ENCODE results near the gene ATP5F1E.
"Not testable (repeated sequence)": the region's sequence is repeated elsewhere in the genome, so short reads cannot be mapped to it uniquely, and the experiment has no call there.

Gene ATP5F1E

DNA sequence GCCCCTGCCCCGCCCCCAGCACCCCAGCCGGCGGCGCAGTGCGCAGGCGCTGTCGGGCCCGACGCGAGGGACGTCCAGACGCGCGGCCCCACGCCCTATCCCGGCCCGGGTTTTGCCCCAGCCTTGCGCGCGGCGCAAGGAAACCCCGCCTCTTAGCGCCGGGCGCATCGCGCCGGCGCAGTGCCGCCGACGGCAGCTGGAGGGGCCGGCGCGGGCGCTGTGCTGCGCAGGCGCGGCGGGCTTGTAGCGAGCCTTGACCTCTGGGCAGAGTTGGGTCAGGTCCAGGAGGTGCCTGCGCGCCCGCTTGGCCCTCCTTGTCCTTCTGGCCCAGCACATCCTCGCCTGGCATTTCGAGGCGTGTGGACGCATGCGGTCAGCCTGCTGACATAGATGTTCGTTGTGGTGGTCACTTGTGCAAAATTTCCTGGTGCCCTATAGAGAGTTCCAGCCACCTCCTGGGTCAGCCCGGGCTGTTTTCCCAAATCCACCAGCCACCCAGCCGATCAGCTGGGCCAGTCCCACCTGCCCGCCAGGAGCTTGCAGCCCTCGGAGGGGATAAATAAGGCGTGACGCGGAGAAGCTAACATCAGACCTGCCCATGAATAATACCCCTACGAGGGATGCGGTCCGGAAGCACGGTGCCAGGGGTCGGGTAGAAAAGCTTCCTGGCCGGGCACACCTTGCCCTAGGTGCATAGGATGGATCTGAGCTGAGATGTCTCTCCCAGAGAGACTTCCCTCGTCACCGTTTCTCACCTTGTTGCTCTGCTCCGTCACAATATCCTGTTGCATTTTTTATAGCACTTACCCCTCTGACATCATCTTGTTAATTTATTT, 10.9 kb upstream of the ATP5F1E start:
- peak; percentile 87 for DNase-seq (ENCODE audit: low read depth)

- no peak for DNase-seq (ENCODE audit: low read depth)
These were observed 10.1 kb upstream of the ATP5F1E start, which contains the start of gene PRELID3B for GRCh38 chr20:59042151-59042795. Gene PRELID3B, minus strand, starts transcription at chr20:59042786. Its CDS starts 56 bp downstream, at chr20:59042730.

GRCh38 chr20:59041487-59041886, 9.4 kb upstream of the ATP5F1E start:
- DNase-seq (ENCODE audit: low read depth), result not testable (repeated sequence)

DNA sequence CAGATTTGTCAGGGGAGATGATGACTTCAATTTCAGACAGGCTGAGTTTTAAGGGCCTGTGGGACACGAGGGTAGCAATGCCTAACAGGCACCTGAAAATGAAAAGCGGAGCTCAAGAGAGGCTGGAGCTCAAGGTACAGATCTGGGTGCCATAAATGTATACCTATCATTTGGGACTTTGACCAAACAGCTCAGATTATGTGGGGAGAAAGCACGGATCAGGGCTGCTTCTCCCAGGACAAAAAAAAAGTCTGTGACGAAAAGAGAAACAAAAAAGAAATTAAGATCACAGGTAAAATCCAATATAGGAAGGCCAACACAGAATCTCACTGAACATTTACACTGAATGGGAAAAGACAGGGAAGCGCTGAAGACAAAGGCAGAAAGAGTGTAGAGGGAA, 8.5 kb upstream of the ATP5F1E start:
- DNase-seq (ENCODE audit: low read depth), result no peak

- DNase-seq (ENCODE audit: low read depth), result no peak
These were observed 7.1 kb upstream of the ATP5F1E start for GRCh38 chr20:59039233-59039632.

DNA sequence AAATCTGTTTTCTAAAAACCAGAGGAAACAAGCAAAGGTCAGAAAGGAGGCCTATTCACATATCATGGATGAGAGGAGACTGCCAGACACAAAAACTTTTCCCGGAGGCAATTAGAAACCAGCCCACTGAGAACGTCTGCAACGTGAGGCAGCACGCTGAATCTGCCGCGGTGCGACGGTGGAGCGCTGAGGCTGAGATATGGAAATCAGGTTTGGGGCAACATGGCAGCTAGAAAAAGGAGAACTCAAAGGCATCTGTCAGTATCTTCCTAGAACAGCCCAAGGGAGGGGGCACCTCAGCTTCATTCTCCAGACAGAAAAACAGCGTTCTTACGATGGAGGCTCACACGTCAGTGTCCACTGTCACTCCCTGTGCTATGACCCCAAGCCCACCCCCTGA, 5.3 kb upstream of the ATP5F1E start:
- DNase-seq (ENCODE audit: low read depth), result no peak

GRCh38 chr20:59035381-59035780, 3.2 kb upstream of the ATP5F1E start:
- DNase-seq (ENCODE audit: low read depth), result no peak

GRCh38 chr20:59033616-59034165, 1.6 kb upstream of the ATP5F1E start:
- no peak for DNase-seq (ENCODE audit: low read depth)

DNA sequence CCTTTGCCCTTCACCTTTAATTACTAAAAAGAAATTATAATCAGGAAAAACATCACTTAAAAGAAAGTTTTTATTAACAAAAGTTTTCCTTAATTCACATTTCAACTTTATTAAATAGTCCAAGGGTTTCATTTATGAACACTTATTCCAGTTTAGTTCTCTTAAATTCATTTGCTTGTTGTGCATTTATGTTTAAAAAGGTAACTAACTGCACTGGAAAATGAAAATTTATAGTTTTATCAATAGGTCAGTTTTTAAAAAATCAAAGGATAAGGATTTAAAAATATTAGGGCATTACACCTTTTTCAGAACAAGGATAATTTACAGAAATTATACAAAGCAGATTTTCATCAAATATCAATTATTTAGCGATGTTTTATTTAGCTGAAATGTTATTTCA, 958 bp upstream of the ATP5F1E start:
- DNase-seq (ENCODE audit: low read depth), result no peak

GRCh38 chr20:59032713-59033059, 551 bp upstream of the ATP5F1E start:
- no peak for DNase-seq (ENCODE audit: low read depth)

- no peak for DNase-seq (ENCODE audit: low read depth)
These were observed 542 bp downstream of the ATP5F1E start for GRCh38 chr20:59031564-59032022.

DNA sequence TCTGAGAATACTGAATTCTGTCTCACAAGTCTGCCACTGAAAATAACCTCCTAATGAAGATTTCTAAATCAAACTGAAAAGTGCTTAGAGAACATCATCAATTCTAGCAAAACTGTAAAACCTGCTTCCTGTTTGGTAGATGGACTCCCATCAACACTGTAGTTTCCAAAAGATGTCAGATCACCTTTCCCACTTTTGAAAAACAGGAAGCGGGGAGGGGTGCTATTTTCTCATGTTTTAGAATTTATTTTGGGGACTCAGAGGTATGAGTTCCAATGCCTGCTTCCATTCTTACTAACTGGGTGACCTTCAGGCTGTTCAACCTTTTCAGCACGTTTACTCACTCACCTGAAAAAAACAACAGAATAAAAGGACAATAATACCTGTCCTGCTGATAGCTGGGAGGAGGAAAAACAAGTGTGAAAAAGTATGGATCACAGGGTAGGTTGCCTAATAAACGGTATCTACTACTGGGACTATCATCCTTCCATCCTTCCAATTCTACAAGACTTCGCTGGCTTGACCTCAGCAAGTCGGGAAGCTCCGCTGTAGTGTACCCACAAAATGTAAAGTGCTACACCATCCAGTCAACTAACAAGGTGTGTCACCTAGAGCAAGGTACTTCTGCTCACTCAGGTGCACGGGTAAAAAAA, 1.1 kb downstream of the ATP5F1E start:
- DNase-seq (ENCODE audit: low read depth), result no peak

GRCh38 chr20:59028812-59029211, 3.3 kb downstream of the ATP5F1E start:
- DNase-seq (ENCODE audit: low read depth), result no peak

DNA sequence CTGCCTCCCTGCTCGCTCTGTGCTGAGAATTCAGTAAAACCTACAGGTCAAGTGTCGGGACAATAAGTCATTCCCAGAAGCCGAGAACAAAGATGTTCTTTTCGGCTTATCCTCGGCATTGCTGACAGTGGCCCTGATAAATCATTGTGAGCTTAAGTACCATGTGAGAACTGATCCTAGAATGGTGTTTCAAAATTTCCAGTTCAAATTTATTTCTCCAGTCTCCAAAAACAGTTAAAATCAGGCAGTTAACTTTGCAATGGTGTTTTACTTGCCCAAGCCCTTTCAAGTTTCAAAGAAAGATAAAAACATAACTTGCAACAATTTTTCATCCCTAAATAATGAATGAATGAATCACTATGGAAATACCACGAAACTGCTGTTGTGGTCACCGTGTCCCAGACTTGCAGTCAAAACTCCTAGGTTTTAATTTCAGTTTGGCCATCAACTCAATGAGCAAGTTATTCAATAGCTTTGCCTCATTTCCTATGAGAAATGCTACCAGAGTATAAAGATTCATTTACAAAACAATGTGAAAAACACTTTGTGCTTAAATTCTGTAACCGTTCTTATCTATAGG, 4.3 kb downstream of the ATP5F1E start:
- DNase-seq (ENCODE audit: low read depth), result no peak

GRCh38 chr20:59026904-59027740, 5.0 kb downstream of the ATP5F1E start:
- DNase-seq (ENCODE audit: low read depth), result no peak

DNA sequence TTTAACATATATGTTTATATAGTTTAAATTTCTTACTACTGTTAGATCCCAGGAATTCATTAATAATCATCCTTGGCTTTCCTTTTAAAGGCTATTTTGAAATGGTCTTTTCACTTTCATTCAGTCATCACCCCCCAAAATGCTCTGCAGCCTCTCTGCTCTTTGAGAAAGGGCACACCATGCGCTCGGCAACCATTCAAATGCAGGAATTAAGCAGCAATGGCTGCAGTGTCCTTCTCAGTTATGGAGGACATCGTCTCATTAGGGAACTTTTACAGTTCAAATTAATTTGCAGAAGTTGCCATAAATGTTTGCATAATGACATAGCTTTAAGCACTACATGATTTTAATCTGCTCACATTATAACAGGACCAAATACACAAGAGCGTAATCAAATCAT, 6.6 kb downstream of the ATP5F1E start:
- no peak for DNase-seq (ENCODE audit: low read depth)

GRCh38 chr20:59025086-59025485, 7.0 kb downstream of the ATP5F1E start:
- DNase-seq (ENCODE audit: low read depth), result no peak

GRCh38 chr20:59024111-59024530, 8.0 kb downstream of the ATP5F1E start:
- no peak for DNase-seq (ENCODE audit: low read depth)

- no peak for DNase-seq (ENCODE audit: low read depth)
These were observed 8.5 kb downstream of the ATP5F1E start for GRCh38 chr20:59023616-59024015.

DNA sequence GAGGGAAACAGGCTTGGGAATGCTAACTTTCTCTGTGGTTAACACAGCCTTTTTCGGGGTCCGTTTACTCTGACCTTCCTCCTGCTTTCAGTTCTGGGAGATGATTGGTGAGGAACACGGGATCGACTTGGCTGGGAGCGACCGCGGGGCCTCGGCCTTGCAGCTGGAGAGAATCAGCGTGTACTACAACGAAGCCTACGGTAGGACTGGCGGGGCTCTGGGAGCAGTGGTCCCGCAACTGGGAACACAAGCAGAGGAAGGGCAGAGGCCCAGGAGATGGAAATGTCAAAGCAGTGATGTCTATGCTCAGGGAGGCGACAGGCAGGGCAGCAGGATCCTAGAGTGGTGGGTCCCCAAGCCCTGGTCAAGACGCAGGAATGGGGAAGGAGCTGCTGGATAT, 9.4 kb downstream of the ATP5F1E start:
- DNase-seq (ENCODE audit: low read depth), result no peak

DNA sequence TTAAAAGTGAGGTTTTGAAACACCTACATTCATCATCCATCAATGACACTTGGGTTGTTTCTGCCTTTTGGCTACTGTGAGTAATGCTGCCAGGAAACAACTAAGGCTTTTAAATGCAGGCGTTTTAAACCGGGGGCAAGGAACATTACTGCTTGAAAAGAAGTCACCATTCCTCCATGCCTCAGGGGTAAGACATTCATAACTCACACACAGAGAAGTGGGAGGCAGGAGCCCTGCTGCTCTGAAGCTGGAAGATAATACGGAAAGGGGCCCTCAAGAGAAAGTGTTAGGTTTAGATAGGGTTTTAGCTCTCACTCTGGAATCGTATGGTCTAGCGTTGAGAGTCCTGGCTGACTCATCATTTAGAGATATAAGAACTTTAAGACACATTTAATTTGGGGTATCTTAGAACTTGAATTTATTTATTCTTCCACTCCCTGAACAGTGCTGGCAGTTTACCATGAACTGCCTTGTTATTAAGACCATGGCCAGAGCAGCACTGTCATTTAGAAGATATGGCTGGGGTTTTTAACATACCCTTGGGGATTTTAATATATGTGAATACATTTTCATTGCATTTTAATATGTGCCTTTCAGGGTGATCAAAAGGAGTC, 11.1 kb downstream of the ATP5F1E start:
- DNase-seq (ENCODE audit: low read depth), result no peak
